ENCODE results near the gene RBM38.

RBM38 gene

GRCh38 chr20:57455386-57455785 is 64.2 kb downstream of the RBM38 start:
- no peak for DNase-seq (ENCODE audit: low read depth)

DNA sequence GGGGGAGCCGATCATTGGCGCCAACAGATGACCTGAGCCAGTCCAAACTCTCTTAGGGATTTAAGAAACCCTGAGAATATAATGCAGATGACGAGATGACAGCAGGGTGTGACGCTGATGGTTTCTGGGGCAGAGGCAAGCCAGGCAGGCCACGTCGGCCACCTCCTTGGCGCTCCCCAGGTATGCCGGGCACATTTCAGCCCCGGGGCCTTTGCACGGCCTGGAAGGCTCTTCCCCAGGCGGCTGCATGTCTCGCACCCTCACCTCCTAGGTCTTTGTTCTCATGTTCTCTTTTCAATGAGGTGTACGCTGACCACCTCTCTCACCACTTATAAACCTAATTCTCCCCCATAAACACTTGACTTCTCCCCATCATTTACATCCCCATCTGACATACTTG is 64.9 kb downstream of the RBM38 start:
- DNase-seq (ENCODE audit: low read depth), result no peak

- DNase-seq (ENCODE audit: low read depth), result no peak
Observed at GRCh38 chr20:57457243-57458095, 66.3 kb downstream of the RBM38 start.

GRCh38 chr20:57458400-57459160 is 67.4 kb downstream of the RBM38 start:
- DNase-seq (ENCODE audit: low read depth), result no peak
